ENCODE measurements around the gene ZWINT. TPM values are rescaled to one million over a fixed set of nuclear protein-coding genes. Genes with fewer than 3 reads are reported as not detected.
A peak's percentile ranks its signal among the peaks of the same experiment; 100 is the strongest.

Gene ZWINT, protein sequence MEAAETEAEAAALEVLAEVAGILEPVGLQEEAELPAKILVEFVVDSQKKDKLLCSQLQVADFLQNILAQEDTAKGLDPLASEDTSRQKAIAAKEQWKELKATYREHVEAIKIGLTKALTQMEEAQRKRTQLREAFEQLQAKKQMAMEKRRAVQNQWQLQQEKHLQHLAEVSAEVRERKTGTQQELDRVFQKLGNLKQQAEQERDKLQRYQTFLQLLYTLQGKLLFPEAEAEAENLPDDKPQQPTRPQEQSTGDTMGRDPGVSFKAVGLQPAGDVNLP
- 18.6 TPM for total RNA-seq

DNA sequence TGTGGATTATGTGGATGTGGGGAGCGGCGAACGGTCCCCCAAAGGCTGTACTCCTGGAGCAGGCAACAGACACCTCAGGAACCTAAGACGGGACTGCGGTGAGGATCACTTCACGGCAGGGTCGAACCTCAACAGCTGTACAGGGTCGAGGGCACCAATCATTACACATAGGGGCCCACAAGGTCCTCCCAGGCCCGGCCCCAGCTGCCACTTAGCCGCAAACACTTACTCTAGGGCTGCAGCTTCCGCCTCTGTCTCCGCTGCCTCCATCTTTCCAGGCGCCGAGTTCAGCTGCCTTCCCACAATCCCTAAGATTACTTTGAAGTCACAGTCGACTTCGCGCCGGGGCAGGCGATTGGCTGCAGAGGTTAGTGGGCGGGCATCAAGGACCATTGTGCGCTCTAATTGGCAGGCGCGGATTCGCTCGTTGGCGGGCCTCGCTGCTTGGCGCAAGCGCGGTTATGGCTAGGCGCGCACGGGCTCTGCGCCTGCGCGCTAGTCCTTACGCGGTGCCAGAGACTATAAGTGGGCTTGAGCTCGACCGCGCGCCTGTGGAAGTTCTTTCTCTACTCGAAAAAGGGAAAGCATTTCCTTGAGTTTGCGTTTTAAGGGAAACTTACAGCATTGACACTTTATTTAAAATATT, at the start of gene ZWINT:
Gene ZWINT, minus strand, starts transcription at position 293 of the 646 bp plus-strand sequence. Its CDS starts 23 bp downstream, at position 270.
- peak; percentile 97 for DNase-seq

DNA sequence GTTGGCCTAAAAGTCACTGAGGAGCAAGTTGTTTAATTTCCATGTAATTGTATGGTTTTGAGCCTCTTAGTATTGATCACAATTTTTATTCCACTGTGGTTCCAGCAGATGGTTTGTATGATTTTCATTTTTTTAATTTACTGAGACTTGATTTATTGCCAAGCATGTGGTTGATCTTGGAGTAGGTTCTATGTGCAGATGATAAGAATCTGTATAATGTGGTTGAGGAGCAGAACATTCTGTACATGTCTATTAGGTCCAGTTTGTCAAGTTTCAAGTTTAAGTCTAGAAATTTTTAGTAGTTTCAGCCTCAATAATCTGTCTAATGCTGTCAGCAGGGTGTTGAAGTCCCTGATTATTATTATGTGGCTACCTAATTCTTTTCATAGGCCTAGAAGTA, 22.7 kb upstream of the ZWINT start:
- DNase-seq, result no peak

DNA sequence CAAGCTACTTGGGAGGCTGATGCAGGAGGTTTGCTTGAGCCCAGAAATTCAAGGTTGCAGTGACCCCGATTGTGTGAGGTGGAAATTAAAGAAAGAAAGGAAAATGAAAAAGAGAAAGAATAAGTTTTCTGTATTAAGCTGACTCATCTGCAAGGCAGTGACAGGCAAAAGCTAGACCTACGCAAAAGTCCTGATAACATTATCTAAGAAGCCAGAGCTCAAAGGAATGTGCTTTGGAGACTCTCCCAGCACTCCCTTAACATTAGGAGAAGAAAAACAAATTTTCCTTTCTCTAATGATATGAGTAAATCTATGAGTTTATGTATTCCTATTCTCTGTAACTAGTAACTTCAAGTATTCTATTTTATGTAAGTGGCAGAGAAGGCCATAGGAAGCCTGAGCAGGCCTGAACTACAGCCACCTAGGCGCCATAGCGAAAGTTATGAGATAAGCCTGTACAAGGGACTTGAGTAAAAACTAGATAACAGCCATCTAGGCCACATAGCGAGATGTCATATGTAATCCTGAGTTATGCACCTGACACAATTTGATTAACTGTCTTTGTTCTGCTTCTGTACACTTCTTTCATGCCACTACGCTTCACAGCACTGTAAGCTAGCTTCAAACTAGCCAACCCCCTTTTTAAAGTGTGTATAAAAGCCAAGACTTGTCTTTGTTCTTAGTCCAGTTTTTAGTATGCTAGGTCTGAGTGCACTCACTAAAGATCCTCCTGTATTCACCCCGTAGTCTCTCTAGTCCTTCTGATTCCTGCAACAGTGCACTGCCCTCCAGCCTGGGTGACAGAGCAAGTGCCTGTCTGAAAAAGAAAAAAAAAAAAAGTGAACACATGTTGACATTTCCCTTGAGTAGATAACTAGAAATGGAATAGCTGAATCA, 9.4 kb upstream of the ZWINT start:
- DNase-seq, result no peak

DNA sequence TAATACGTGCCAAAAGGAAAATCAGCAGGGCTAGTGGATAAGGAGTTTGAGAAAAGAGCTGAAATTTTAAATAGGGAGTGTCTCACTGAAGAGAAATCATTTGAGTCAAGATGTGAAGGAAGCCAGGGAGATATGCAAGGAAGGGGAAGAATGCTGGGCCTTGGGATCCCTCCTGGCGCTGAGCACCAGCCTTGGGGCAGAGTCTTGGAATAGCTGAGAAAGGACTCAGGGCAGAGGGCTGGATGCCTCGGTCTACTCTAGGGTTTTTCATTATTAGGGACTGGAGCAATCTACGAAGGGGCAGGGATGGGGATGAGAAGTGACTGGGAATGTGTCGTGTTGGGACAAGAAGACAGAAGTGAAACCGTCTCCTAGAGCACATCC, 484 bp downstream of the ZWINT start:
- DNase-seq, result no peak

DNA sequence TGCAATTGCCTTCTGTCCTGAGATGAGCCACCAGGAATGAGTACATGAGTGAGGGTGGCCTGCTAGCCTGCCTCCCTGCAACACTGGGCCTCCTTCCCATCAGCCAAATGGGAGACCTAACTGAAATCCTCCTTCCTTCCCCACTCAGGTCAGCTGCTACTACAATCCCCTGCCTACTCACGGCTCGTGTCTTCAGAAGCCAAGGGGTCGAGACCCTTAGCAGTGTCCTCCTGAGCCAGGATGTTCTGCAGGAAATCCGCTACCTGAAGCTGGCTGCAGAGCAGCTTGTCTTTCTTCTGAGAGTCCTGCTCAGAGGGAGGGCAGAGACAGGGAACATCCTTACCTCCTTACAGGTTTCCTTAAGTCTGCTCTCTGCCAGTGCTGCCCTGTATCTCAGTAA, 1.2 kb downstream of the ZWINT start:
- DNase-seq, result no peak

DNA sequence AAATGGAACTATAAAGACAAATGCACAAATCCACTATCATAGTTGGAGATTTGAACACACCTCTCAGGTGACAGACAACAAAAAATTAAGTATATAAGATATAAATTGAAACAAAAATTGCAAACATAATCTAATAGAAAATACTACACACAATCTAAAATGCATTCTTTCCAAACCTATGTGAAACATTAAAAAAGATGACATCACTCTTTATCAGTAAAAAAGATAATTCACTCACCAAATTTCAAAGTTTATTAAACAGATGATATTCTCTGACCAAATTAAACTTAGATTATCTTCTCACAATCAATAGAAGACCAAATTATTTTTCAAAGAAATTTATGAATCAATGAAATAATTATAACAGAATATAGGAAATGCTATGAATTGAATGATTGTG, 4.0 kb downstream of the ZWINT start:
- DNase-seq, result no peak

DNA sequence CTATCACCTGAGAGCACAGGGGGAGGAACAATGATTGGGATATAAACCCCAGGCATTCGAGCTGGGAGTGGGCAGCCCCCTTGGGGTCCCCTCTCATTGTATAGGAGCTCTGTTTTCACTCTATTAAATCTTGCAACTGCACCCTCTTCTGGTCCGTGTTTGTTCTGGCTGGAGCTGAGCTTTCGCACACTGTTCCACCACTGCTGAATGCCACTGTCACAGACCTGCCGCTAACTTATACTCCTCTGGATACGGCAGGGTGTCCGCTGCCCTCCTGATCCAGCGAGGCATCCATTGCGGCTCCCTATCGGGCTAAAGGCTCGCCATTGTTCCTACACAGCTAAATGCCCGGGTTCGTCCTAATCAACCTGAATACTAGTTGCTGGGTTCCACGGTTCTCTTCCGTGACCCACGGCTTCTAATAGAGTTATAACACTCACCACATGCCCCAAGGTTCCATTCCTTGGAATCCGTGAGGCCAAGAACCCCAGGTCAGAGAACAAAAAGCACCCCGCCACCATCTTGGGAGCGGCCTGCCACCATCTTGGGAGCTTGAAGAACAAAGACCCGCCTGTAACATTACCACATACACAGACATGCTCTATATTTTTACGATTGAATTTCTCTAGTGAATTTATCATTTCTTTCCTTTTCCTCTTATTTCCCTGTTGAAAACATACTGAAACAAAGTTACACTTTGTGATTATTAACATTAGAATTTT, 9.0 kb downstream of the ZWINT start:
- no peak for DNase-seq

DNA sequence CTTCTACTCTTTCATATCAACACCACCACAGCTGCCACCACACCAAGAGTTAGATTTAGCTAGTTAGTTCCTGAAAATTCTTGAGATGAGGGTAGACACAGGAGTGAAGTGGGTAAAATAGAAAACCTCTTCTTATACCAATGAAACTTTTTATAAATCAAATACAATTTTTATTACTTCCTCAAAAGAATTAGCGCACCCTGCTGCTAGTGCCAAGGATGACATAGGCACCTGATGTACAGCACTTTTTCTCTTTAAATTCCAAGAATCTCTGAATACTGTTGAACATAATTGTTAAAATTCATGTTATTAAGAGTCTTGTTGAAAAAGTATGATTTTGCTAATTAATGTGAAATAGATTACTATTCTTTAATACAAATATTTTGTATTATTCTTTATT, 11.4 kb downstream of the ZWINT start:
- DNase-seq, result no peak

DNA sequence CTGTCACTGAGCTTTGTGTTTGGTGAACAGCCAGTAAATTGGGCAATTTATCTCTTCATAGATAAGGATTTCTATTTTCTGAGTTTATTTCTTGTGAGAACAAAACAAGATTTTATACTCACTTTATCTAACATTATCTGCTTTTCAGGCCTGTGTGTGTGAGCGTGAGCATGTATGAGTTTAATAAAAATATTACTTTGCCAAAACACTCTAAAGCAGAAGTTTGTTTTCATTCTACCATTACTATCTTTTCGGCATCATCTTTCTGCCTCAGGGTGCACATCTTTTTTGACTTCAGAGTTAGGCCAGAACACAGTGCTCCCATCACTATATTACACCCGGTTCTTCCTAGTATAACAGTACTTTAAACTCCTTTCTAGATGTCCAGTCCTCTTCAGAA, 13.0 kb downstream of the ZWINT start:
- no peak for DNase-seq

DNA sequence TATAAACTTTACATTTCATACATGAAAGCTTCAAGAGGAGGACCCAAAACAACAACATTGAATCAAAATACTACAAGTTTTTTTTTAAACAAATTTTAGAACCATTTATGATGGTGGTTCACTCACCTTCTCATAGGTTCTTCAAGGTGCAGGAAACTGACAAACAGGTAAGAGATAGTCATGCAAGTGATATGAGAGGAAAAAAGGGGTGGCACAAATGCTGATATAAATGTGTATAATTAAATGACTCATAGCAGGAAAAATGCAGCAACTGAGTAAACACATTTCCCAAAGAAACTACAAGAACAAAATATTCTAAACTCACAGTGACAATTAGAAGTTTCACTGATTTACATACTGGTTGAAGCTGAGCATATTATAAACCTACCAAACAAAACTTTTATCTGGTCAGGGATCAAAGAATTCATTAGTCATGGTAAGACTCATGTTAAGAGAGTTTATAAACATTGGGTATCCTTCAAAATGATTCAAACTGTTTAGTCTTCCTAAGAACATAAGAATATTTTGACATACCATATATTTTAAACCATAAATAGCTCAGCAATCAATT, 14.1 kb downstream of the ZWINT start:
- no peak for DNase-seq

DNA sequence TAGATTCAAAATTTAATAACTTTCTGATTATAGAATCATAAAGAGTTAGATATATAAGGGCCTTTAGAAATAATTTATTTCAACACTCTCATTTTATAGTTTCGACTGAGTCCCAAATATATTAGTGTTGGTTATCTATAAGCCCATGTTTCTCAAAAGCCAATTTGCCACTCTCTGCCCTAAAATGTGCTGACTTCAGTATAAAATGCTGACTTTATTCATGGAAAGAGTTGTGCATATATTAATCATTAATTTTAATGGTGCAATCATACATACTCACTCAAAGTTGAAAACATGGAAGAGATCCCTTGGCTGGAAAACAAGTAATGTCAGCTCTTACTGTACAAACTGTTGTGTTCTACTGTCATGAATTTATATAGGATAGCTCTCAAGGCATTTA, 19.4 kb downstream of the ZWINT start:
- DNase-seq, result no peak

DNA sequence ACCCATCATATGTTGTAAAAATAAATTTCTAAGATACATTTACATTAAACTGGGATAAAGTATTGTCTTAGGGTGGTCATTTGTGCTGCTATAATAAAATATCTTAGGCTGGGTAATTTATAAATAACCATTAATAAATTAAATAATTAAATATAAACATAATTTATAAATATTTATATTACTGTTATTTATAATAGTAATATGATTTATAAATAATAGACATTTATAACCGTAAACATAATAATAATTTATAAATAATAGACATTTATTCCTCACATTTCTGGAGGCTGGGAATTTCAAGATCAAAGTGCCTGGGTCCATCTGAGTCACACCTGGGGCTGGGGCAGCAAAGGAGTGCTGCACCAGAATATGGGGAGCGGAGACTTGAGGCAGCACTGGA, 31.1 kb downstream of the ZWINT start:
- DNase-seq, result no peak

DNA sequence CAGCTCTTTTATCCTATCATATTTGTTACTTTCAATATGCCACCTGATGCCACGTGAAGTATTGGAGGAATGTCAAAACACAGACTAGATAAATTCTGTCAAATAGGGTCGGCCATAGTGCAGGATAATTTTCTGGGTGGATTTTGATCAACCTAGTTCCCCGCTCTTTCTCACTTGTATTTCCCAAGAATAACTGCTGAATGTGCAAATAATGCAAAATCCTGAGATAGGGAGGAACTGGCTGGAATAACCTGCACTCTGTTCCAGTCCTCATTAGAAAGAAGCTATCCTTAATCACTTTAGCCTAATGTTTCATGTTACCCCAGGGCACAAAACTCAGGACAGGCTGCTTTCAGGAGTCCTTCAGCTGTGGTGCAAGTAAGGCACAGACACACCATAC, 33.9 kb downstream of the ZWINT start:
- DNase-seq, result no peak

DNA sequence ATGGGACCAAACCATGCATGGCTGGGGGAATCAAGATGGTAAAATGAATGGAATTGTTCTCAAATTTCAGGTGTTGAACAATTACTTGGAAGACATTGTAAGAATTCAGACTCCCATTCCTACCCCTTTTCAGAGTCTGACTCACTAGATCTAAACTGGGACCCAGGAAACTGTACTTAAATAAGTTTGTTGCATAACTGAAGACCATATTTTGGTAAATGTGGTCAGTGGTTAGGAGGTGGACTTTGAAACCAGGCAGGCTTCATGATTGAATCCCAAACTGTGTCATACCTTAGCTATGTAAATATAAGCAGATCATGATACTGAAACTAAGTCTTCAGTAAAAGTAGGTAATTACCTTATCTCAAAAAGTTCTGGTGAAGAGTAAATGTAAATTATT, 41.7 kb downstream of the ZWINT start:
- no peak for DNase-seq

DNA sequence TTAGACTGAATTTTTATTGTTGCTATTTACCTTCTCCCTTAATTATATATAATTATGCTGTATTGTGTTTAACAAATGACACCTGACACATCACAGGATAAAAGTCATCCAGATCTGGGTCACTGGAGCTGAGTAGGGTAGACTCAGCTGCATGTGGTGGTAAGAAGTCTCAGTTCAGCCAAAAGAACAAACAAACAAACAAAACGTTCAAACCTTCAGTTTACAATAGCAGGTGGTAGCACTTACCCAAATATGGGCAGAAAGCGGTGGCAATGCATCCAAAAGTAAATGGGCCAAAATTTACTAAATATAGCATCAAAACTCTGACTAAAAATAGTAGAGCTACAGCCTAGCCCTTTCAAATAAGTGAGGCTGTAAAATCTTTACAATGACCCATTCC, 42.2 kb downstream of the ZWINT start:
- DNase-seq, result no peak

DNA sequence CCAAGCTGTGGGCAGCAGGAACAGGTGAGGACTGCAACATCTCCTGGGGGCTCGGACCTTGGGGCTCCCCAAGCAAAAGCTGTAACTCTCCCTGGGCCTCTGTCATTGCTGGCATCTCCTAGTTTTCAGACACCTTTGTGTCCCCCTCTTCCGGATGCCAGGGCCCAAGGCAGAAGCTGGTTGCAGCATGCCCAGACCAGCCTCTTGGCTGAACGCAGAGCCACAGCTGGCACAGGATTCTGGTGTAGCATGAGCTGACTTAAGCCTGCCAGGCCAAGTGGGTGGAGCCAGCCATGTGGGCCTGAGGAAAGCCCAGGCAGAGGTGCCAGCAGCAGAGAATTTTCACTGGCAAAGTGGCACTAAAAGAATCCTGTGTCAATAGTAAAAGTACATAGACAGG, 43.5 kb downstream of the ZWINT start:
- DNase-seq, result no peak

DNA sequence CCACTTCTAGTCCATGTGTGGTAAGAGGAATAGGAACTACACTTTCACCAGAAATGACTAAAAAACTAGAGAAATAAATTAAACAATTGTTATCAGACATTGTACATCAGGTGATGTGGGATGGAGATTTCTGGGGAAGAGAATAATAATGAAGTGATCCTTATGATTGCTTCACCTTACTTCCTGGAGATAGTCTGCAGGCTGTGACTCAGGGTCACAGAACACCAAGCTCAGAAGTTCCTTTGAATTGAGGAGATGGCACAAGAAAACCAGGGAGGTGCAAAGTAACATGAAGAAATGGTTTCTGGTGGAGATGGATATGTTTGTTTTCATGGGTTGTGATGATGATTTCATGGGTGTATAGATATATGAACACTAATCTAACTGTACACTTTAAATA, 44.5 kb downstream of the ZWINT start:
- DNase-seq, result no peak
